ENCODE data around the gene MRPL10. TPM values are rescaled to one million over a fixed set of nuclear protein-coding genes. Genes with fewer than 3 reads are reported as not detected.
A peak's percentile ranks its signal among the peaks of the same experiment; 100 is the strongest.

MRPL10 gene
- total RNA-seq (2022): 43.2 and 49.3 TPM in 2 replicates
- Bru-seq, nascent RNA: percentile 70 among the genes with signal in this experiment
- BruChase-seq, experiment 1, labeled RNA remaining after a 6-hour chase: percentile 86 among the genes with signal in this experiment
- percentile 83 among the genes with signal in this experiment for BruChase-seq, experiment 2, labeled RNA remaining after a 2-hour chase
- long read RNA-seq, transcript MRPL10-202 (5 exons, 1,725 nt): major isoform, 121 of 135 reads
- long read RNA-seq, partial matches to known transcripts: 9 of 135 reads
- long read RNA-seq, other reads (novel, unspliced or antisense): 2 of 135 reads

GRCh38 chr17:47831003-47831933 lies at the start of gene MRPL10, which contains the start of gene LRRC46:
Gene MRPL10, minus strand, starts transcription at chr17:47831541. Its CDS starts 30 bp downstream, at chr17:47831511.
Gene LRRC46, plus strand, starts transcription at chr17:47831670. Its CDS starts 320 bp downstream, at chr17:47831990.
- Mint-ChIP-seq H3K27me3 (ENCODE audit: insufficient read depth, unreplicated experiment) (no peaks in the 10 kb centered on the region), H3K27ac (ENCODE audit: low read depth, unreplicated experiment) (peak within 1 kb of the TSS; percentile 47), H3K36me3 (ENCODE audit: insufficient read depth, unreplicated experiment) (peaks cover 26% of the 10 kb centered on the region), H3K9me3 (ENCODE audit: unreplicated experiment) (no peaks in the 10 kb centered on the region), H3K4me3 (ENCODE audit: unreplicated experiment) (peak within 1 kb of the TSS; percentile 83), H3K4me1 (ENCODE audit: insufficient read depth, unreplicated experiment) (peaks cover 10% of the 10 kb centered on the region)
- peak; percentile 40 for TF ChIP-seq CTCF (IDR thresholded peaks at IDR 0.05; ENCODE audit: unreplicated experiment)
- ChIA-PET CTCF (interaction anchor here (1.0 to 1.8 kb wide), 4 partner anchors 9 to 51 kb away, joined by 4 to 7 read pairs (median 6); partner anchors contain the start of gene SCRN2), POLR2A (interaction anchor here (0.6 to 3.4 kb wide), 22 partner anchors 9 to 513 kb away, joined by 3 to 38 read pairs (median 4); partner anchors contain the start of genes CDK5RAP3, KPNB1, OSBPL7 and PNPO)
- intact Hi-C loops (cut with micrococcal nuclease): loop anchor here (1.0 kb wide), 1 partner anchor 55 kb away; no protein-coding TSS in a partner anchor
- TSS peak; percentile 84 for BruUV-seq (replicated peaks)
- peak; percentile 90 for DNase-seq (ENCODE audit: unreplicated experiment)

- POLR2A ChIA-PET: interaction anchor here (0.5 to 1.7 kb wide), 3 partner anchors 15 to 30 kb away, joined by 3 to 6 read pairs (median 4); partner anchors contain the start of gene SP2
These were observed 48.6 kb upstream of the MRPL10 start for GRCh38 chr17:47879776-47880454.

GRCh38 chr17:47879028-47879585 lies 47.8 kb upstream of the MRPL10 start:
- Mint-ChIP-seq H3K27ac (ENCODE audit: low read depth, unreplicated experiment) (no peak overlapping the region), H3K4me3 (ENCODE audit: unreplicated experiment) (no peak overlapping the region)
- CTCF ChIA-PET: no interaction called here

More at GRCh38 chr17:47879776-47880454, 48.6 kb upstream of the MRPL10 start:
- CTCF ChIA-PET: no interaction called here
- no TSS peak for BruUV-seq (replicated peaks)
- no peaks in the 10 kb centered on the region for H3K9me3 Mint-ChIP-seq (ENCODE audit: unreplicated experiment)
- no peak for TF ChIP-seq CTCF (IDR thresholded peaks at IDR 0.05; ENCODE audit: unreplicated experiment)
- DNase-seq (ENCODE audit: unreplicated experiment): no peak
- no peak overlapping the region for H3K27ac Mint-ChIP-seq (ENCODE audit: low read depth, unreplicated experiment)
- no peaks in the 10 kb centered on the region for H3K36me3 Mint-ChIP-seq (ENCODE audit: insufficient read depth, unreplicated experiment)
- H3K27me3 Mint-ChIP-seq (ENCODE audit: insufficient read depth, unreplicated experiment): peaks cover 30% of the 10 kb centered on the region
- H3K4me1 Mint-ChIP-seq (ENCODE audit: insufficient read depth, unreplicated experiment): no peaks in the 10 kb centered on the region
- no peak overlapping the region for H3K4me3 Mint-ChIP-seq (ENCODE audit: unreplicated experiment)
- intact Hi-C loops (cut with micrococcal nuclease): no loop called here

More at GRCh38 chr17:47879028-47879585, 47.8 kb upstream of the MRPL10 start:
- H3K4me1 Mint-ChIP-seq (ENCODE audit: insufficient read depth, unreplicated experiment): no peaks in the 10 kb centered on the region
- H3K9me3 Mint-ChIP-seq (ENCODE audit: unreplicated experiment): no peaks in the 10 kb centered on the region
- no peak for TF ChIP-seq CTCF (IDR thresholded peaks at IDR 0.05; ENCODE audit: unreplicated experiment)
- H3K36me3 Mint-ChIP-seq (ENCODE audit: insufficient read depth, unreplicated experiment): no peaks in the 10 kb centered on the region
- POLR2A ChIA-PET: interaction anchor here (0.5 to 1.7 kb wide), 3 partner anchors 14 to 30 kb away, joined by 3 to 6 read pairs (median 4); partner anchors contain the start of gene SP2
- H3K27me3 Mint-ChIP-seq (ENCODE audit: insufficient read depth, unreplicated experiment): peaks cover 30% of the 10 kb centered on the region
- intact Hi-C loops (cut with micrococcal nuclease): no loop called here
- no peak for DNase-seq (ENCODE audit: unreplicated experiment)
- no TSS peak for BruUV-seq (replicated peaks)
